Activated CD4-positive, alpha-beta T cell treated with anti-CD3 and anti-CD28 coated beads, Interleukin-2, amount 50 U/mL, for 24 hours (primary cell): Measurements from ENCODE around the gene SUMO4.

Source experiments
- DNase-seq, 2 donors: peaks; one replicate each; pipeline ENCODE4 v3.0.0-alpha.2; 2020; ENCODE audit warnings: low read depth in 1 of 2, low spot score in 1 of 2

The SUMO4 gene

DNA sequence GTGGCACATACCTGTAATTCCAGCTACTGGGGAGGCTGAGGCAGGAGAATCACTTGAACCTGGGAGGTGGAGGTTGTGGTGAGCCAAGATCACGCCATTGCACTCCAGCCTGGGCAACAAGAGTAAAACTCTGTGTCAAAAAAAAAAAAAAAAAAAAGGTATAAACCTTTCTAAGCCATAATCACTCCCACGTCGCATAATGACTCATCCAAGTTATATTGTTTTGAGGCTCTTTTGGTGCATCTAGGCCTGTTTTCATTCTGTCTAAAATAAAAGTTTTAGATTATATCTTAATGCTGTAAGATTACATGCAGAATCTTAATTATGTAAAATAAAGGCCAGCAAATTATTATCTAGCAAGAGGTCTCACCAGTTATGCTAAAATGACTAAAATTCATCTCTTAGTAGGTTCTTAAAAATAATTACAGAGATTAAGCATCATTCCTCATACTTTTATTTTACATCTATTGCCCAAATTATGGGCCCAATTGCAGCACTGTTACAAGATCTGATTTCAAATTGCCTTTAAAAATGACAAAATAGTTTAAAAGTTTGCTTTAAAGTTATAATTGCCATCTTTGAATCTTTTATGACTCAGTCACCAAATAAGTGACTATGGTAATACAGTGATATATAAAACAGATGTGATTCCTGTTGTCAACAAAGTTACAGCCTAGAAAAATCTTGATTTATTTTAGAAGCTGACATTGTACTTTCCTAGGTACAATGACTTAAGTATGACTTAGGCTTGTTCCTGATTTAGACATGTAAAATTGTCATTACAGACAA lies 10.4 kb upstream of the SUMO4 start:
- no peak for DNase-seq

DNA sequence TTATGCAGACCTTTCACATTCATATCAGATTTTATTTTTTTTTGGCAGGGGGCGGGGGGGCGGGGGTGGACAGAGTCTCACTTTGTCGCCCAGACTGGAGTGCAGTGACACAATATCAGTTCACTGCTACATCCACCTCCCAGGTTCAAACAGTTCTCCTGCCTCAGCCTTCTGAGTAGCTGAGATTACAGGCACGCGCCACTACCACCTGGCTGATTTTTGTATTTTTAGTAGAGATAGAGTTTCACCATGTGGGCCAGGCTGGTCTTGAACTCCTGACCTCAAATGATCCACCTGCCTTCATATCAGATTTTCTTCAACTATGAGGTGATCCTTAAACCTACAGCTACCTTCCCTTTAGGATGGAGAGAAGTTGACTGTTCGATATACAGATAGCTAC lies 8.0 kb upstream of the SUMO4 start:
- no peak for DNase-seq

DNA sequence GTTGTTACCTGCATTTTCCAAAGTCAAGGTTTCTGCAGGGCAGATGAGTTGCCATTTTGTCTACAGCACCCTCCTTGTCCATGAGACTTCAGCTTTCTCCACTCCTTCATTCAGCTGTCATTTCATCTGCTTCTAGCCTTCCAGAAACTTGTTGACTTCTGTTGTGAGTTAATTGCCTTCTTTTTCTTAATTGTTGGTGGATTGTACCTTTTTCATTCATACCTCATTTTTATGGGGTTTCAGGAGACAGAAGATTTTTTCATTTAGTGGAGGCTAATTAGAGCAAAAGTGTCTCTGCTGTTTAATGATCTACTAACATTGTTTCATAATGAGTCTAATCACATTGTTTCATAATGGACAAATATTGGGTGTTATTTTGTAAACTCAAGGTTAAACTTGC lies 7.5 kb upstream of the SUMO4 start:
- DNase-seq, result no peak

DNA sequence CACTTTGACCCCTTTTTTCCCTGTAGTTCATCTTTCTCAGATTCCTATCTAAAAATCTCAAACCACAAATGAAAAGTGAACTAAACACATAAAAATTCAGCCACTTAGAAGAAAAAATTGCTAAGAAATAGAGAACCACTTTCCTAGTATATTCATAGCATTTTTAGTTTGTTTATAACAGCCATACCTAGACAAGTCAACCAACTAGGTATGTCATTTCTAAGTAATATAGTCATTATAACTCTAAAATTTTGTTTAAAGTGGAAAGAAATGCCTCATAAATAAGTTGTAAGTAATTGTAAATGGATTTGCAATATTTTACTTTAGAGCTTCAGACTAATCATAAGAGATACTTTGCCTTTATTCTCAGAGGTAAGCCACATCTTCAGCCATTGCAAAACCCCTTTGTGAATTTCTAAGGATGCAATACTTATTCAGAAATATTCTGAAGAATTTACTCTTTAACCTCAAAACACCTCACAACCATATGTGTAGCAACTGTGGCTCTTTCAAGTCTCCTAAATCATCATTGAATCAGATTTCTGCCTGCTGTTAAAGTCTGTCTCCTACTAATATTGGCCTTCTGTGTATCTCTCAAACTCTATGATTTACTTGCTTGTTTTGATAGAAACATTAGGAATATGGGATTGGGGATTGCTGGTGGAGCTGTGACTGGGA lies 6.9 kb upstream of the SUMO4 start:
- DNase-seq, result no peak

DNA sequence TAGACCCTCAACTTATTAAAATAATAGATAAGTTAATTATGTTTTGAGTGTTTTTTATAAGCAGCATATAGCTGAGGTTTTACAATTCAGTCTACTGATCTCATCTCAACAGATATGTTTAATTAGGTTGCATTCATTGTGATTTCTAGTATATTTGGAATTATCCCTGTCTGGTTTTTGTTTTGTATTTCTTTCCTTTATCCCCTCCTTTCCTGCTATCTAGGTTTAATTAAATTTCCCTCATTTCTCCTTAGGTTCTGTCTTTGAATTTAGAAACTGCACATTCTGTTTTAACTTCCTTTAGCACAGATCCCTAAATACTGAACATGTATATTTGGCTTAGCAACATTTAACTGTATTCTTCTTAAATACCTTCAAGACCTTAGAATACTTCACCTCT lies 4.9 kb upstream of the SUMO4 start:
- no peak for DNase-seq

DNA sequence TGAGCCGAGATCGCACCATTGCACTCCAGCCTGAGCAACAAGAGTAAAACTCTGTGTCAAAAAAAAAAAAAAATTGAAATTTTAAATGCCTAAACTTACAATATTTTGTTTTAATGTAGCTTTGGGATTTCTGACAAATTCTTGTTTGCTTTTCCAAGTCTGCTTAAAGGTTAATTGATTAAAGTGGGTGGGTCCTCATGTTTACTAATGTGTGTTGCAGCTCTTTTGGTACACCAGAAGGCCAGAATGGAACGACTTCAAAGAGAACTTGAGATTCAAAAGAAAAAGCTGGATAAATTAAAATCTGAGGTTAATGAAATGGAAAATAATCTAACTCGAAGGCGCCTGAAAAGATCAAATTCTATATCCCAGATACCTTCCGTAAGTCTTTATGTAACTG lies 2.7 kb upstream of the SUMO4 start:
- DNase-seq, result no peak

DNA sequence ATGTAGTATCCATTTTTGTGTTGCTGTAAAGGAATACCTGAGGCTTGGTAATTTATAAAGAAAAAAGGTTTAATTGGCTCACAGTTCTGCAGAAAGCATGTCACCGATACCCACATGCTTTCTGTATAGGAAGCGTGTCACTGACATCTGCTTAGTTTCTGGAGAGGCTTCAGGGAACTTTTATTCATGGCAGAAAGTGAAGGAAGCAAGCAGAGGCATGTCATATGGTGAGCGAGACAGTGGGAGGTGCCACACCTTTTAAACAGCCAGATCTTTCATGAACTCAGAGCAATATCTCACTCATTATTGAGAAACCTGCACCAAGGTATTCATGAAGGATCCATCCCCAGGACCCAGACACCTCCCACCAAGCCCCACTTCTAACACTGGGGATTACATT lies 3.5 kb downstream of the SUMO4 start:
- DNase-seq, result no peak

DNA sequence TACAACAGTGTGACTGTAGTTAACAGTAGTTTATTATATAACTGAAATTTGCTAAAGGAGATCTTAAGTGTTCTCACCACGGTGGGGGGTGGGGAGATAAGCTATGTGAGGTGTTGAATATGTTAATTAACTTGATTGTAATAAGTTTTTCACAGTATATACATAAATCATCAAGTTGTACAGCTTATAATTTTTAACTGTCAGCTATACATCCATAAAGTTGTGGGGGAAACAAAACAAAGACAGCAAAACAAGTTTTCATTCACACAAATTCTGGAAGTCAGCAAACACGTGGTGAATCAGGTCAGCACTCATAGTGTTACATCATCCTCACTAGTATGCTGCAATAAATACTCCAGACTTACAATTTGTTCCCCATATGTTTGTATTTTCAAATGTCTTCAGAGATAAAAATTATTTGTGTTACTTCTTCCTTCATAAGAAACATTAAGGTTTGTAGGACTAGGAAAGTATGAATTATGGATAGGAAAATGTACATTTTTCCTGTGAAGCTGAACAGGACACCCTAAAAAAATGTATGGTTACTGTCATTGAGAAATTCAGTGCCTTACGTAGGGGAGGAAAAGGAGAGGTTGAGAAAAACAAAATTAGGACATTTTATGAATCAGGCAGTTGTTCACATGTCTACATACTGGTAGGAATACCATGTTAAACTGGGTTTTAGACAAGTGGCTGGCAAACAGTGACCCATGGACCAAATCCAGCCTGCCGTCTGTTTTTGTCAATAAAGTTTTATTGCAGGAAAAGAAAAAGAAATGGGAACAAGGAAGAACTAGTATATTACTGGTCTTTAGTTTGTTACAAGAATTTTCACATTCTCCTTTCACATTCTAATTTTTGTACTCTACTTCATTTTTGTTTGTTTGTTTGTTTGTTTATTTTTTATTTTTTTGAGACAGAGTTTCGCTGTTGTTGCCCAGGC lies 6.0 kb downstream of the SUMO4 start:
- no peak for DNase-seq

DNA sequence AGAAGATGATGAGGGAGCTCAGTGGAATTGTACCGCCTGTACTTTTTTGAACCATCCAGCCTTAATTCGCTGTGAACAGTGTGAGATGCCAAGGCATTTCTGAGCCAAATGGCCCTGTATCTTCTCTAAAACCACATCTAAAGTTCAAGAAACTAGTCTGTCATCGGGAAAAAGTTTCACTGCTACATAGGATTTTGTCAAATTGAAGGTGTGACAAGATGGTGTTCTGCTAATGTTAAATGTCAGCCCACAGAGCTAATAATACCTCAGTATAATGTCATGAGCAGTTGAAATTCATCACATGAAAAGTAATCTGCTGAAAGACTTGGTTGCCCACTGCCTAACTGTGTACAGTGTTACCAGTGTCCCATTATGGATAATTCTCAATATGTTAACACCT lies 9.6 kb downstream of the SUMO4 start:
- DNase-seq, result no peak

DNA sequence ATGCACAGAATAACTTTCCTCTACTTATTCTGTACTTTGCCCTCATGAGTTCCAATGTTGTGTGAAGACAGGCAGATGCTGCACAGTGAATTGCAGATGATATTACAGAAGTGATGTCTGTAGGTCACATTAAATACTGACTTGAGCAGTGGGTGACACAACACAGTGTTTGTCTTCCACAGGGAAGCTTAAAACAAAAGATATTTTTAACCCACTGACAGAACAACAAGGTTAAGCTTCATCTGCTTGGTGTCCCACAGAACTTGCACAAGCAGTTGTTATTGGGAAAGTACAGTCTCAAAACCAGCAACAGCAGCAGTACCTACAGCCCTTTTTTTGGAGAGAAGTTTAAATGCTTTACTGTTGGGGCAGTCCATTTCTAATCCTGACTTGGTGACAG lies 10.5 kb downstream of the SUMO4 start:
- no peak for DNase-seq

DNA sequence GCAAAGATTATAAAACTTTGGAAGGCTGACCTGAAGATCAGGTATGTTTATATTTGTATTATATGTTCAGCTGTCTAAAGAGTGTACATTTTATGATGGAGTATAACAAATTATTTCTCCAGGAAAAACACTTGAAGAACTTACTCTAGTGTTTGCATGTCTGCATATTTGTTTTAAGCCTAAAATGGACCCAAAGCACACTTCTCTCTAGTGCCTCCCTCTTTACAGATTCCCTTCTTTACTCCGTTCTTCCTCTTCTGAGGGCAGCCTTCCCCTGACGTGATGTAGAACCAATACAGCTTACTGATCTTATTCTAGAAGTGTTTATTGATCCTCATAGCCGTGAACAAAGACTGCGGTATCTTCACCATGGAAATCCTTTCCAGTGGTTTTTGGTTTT lies 13.9 kb downstream of the SUMO4 start:
- DNase-seq, result no peak

DNA sequence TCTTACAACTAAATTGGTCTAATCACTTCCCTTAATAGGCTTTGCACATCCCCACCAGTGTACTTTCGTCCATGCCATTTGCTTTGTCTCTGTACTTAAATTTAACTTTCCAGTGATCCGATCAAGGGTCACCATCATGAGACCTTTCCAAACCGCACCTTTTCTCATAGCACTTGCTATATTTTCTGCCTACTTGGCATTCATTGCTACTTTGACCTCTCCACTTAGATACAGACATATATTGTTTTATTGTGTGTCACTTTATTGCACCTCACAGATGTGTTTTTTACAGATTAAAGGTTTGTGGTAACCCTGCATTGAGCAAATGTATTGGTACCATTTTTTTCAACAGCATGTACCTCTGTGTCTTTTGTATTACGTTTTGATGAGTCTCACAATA lies 14.8 kb downstream of the SUMO4 start:
- DNase-seq, result no peak

DNA sequence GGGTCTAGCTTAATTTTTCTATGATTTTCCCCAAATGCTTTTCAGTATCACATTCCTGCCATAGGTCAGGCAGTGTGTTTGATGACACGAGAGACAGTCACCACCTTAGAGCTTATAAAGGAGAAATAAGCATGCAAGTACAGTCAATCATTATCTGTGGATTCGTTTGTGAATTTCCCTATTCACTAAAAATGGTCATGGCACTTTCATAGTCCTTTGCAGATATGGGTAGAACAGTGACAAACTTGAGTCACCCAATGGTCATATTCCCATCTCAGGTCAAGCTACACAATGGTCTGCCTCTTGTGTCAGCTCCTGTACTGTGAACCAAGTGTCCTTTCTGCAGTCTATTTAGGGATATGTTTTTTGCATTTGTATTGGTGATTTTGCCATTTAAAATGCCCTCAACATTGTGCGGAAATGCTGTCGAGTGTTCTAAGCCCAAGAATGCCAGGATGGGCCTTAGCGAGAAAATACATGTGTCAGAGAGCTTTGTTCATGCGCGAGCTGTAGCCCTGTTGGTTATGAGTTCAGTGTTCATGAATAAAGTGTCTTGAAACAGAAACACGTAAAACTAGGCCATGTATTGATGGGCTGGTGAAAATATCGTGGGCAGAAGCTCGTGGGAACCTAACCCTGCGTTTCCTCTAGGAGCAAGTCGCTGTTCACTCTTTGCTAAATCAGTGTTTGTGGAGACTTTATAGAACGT lies 19.8 kb downstream of the SUMO4 start:
- no peak for DNase-seq

DNA sequence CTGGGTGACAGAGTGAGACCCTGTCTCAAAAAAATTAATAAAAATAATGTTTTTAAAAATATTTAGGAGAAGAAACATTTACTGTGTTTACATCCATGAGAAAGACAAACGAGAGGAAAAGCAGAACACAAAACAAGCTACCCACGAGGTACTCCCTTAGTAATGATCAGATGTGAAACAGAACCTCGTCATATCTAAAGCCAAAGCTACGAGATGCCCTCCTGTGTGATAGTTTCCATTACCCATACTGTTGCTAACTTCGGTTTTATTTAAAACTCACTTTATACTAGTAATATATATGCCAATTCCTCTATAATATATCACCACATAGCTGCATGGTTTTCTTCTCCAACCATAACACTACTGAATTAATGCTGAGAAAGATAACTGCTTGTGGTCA lies 21.1 kb downstream of the SUMO4 start:
- no peak for DNase-seq

DNA sequence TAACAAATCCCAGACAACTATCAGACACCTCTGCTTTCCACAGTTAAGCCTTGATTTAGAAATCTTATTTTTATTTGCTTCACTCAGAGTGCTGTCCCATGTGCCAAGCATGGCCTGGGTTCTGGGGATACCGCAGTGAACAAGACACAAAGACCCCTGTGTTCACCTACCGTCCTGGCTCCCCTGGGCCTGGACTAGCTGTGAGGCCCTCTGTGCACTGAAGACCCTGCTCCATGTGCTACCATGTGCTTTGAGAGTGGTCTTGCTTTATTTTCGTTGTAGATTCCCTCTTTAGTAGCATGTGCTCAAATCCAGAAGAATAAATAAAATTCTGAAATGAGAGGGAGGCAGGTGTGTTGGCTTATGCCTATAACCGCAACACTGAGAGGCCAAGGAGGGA lies 22.5 kb downstream of the SUMO4 start:
- no peak for DNase-seq

DNA sequence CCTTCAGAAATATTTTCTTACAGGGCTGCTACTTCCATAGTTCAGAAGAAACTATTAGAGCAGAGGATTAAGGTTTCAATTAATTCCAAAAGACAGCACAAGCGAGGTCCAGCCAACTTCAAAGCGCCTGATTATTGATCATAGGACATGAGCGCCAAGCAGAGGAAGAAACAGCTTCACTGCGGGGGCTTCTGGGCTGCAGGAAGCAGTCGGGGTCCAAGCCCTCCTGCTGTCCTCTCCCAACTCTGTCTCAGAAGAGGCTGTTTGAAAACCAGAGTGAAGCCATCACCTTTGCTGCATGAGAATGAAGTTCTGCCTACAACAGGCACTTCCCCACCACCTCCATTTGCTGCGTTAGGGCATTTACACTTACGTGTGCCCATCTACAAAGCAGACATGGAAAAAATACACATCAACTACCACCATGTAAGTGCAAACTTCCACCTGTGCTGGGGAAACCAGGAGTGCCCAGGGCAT lies 23.9 kb downstream of the SUMO4 start:
- DNase-seq, result no peak

DNA sequence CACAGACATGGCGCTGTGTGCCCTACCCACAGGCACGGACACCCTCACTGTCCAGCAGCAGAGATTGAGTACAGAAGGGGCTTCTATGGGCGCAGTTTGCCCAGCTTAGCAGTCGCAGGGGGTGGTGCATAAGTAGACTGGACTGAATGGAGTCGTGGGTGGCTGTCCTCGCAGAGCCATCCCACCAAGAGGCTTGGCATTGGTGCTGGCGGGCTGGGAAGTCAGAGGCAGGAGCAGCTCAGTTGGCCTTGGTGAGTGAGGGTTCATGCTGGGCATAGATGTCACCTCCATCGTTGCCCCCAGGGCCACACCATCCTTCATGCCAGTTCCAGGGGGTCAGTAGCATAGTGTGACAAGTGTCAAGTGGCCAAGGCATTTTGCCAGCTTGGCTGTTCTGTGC lies 25.2 kb downstream of the SUMO4 start:
- no peak for DNase-seq

DNA sequence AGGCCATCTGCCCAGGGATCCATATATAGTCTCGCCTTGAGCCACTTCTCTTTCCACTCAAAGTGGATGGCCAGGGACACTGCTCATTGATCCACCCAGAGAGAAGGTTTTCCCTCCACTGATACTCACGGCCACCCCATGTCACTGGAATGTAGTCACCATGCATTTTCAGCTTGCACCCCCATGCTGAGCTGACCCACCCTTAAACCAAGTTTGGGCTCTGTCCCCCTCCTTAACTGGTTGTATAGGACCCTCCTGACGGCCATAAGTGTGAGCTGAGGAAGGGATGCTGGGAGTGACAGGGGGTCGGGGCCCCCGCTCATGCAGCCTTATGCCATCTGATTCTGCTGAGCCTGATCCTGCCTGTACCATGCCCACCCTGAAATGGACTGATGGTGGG lies 25.7 kb downstream of the SUMO4 start:
- no peak for DNase-seq

DNA sequence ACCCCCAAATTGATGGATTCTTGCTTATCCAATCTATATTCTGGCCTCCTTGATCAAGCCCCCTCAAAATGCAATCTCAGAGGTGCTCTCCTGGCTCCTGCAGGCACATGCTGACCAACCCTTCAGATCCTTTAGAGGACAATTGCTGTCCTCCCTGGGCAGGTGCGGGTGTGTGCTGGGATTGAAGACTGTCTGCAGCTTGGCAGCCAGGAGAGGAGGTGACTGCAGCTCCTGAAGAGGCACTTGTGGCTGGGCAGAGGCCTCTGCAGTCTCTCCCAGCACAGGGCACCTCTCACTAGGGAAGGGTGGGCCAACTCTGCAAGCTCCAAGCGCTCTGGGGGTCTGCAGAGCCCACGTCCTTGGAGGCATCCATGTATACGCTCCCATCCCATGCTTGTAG lies 28.5 kb downstream of the SUMO4 start:
- DNase-seq, result no peak

DNA sequence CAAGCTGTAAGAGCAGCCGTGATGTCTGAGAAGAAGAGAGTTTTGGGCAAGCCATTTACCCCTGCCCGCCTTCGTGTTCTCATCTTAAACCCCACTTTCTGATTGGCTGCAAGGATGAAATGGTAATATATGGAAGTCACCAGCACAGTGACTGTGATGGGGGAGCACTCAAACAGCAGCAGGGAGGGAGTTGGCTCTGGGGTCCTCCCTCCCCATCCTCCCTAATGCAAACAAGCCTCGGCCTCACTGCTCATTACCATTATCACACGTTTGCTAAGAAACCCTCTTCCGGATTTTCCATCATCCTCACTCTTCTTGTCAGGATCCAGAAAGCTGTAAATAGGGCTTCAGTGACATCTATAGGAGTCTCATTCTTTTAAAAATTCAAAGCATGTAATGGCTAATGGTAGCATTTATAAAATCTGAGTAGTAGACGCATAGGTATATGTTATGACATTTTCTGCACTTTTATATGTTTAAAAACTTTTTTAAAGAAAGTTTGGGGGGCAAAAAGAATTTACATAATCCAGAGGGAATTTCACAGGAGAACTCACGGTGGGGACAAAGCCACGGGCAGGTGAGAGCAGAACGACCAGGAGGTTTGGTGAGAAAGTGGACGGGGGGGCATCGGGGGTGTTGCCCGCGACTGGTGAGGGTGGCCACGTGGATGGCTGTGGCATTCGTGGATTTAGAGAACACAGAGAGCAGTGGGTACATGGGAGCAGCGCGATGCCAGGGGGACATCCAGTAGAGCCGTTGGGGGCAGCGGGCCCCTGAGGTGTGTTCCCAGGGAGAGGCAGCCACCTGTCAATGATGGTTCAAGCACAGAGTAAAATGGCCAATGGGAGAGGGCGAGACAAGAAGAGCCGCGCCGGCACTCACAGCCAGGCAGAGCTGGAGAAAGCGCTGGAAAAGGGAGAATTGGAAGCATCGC lies 29.6 kb downstream of the SUMO4 start:
- DNase-seq, result no peak
